GM10266 (cell line): ENCODE results near the gene FAM184B.

Source experiments
- DNase-seq: peaks from one replicate; pipeline ENCODE4 v3.0.0; 2012; ENCODE audit errors: extremely low spot score
- TF ChIP-seq, protein P1 (sequence below): IDR thresholded peaks from 2 replicates; pipeline ENCODE4 v1.5.1; 2012; ENCODE audit warnings: mild to moderate bottlenecking, low read depth; ENCODE audit not compliant: control insufficient read depth, insufficient read depth; ENCODE audit errors: missing control alignments

The FAM184B gene

DNA sequence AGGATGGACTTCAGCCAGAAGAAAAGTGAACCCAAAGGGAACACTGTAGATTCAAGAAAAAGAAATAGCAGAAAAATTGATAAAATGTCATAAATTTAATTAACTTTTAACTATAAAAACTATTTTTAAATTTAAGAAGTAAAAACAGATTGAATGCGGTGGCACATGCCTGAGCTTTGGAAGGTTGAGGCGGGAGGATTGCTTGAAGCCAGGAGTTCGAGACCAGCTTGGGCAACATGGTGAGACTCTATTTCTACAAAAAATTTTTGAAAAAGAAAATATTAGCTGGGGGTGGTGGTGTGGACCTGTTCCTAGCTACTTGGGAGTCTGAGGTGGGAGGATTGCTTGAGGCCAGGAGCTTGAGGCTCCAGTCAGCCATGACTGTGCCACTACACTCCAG, 3.0 kb downstream of the FAM184B start:
- TF ChIP-seq, protein P1, sequence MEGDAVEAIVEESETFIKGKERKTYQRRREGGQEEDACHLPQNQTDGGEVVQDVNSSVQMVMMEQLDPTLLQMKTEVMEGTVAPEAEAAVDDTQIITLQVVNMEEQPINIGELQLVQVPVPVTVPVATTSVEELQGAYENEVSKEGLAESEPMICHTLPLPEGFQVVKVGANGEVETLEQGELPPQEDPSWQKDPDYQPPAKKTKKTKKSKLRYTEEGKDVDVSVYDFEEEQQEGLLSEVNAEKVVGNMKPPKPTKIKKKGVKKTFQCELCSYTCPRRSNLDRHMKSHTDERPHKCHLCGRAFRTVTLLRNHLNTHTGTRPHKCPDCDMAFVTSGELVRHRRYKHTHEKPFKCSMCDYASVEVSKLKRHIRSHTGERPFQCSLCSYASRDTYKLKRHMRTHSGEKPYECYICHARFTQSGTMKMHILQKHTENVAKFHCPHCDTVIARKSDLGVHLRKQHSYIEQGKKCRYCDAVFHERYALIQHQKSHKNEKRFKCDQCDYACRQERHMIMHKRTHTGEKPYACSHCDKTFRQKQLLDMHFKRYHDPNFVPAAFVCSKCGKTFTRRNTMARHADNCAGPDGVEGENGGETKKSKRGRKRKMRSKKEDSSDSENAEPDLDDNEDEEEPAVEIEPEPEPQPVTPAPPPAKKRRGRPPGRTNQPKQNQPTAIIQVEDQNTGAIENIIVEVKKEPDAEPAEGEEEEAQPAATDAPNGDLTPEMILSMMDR = no peak
- no peak for DNase-seq

DNA sequence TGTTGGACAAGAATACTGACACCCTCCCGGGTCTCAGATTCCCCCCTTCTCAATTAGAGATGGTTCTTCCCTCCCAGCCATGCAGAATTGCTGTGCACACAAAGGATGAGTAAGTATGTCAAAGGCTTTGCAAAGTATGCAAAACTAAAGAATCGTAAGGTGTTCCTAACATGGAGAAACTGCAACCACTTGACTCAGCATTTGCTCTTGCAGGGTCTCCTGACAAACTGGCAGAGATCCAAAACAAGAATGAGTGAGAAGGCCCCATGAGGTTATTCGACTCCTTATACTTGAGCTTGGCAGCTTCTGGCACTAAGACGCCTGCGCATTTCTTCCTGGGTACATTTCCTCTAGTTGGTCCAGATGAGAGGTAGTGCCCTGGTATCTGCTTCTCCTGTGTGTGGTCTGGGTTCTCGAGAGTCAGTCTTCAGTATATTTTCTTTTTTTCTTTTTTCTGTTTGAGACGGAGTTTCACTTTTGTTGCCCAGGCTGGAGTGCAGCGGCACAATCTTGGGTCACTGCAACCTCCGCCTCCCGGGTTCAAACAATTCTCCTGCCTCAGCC, 8.2 kb downstream of the FAM184B start:
- TF ChIP-seq, protein P1 = no peak
- no peak for DNase-seq

DNA sequence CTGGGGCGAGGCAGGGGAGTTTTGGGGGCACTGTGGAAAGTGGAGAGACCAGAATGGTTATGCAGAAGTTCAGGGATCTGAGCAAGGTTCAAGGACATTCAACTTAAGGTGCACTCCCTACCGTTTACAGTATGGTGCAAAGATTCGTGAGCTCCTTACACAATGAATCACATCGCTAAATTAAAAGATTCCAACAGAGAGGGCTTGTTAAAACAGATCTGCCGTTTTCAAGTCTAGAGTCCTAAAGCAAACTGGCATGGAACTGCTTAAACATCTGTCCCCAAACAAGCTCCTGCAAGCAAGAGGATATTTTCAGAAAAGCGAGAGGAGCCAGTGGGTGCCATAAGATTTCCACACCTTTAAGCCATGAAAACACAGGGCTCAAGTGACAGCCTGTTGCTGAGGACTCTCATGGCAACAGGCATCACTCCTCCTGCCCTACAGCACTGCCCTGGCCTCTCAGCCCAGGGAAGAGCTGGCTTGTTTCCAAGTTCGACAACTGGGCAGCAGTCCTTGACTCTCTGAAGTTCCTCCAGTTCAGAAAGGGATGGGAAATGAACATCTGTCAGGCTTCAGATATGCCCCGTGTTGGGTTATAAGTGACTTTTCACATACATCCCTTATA, 10.0 kb downstream of the FAM184B start:
- TF ChIP-seq, protein P1 = no peak
- no peak for DNase-seq

DNA sequence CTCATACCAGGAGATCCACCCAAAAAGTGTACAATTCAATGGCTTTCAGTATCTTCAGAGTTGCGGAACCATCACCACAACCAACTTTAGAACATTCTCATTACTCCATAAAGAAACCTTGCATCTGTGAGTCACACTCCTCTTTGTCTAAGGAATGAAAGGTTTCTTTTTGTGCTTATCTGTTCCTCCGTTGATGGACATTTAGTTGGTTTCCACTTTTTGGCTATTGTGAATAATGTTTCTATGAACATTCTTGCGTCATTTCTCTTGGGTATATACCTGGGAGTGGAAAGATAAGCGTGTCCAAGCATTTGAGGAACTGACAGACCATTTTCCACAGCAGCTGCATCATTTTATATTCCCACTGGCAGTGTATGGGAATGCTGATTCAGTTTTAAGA, 10.6 kb downstream of the FAM184B start:
- no peak for DNase-seq
- TF ChIP-seq, protein P1 = no peak

DNA sequence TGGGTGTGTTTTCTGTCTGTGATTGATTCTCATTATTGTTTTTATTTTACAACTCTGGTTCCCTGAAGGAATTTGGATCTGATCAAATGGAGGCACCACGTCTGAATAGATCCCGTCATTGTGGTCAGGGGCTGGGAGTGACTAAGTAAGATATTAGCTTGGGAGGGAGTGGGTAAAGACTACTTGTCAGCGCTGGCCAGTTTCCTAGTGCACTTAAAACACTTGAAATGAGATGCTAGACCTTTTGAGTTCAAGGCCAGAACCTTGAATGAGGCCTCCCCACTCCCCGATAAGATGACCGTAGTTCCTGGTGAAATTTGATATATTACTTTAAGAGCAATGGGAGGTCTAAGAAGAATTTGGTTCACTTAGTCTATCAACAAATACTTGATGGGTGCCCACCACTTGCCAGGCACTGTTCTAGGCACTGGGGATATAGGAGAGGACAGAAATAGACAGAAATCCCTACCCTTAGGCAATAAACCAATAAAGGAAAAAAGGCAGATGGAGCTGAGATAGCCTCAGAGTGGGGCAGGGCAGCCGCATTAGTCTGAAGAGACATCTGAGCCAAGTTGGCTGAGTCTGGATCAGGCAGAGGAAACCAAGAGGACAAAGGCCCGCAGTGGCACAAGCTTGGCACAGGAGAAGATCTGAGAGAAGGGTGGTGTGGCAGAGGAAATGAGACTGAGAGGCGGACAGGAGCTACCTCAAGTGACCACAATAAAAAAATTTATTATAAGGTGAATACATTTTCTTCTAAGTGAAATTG, 11.8 kb downstream of the FAM184B start:
- no peak for DNase-seq
- TF ChIP-seq, protein P1 = no peak

DNA sequence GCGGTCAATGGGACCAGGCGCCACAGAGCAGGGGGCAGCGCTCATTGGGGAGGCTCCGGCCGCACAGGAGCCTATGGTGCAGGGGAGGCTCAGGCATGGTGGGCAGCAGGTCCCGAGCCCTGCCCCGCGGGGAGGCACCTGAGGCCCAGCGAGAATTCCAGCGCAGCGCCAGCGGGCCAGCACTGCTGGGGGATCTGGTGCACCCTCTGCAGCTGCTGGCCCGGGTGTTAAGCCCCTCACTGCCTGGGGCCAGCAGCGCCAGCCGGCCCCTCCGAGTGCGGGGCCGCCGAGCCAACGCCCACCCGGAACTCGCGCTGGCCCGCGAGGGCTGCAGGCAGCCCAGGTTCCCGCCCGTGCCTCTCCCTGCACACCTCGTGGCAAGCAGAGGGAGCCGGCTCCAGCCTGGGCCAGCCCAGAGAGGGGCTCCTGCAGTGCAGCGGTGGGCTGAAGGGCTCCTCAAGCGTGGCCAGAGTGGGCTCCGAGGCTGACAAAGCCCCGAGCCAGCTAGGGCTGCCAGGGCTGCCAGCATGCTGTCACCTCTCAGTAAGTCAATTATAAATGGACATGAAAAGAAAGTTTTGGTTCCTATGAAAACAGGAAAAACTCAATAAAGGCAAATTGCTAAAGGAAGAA, 14.5 kb downstream of the FAM184B start:
- TF ChIP-seq, protein P1 = no peak
- DNase-seq = no peak
